Transverse colon (tissue), 4 donors: ENCODE data around the gene HOXB2. TPM values are rescaled to one million over a fixed set of nuclear protein-coding genes. Genes with fewer than 3 reads are reported as not detected.

Experiments
- DNase-seq: peaks from one replicate; pipeline ENCODE4 v3.0.0-alpha.2; 2019
- H3K27ac ChIP-seq, 4 donors: fragments of 200-600 bp; sonication (generic); 2 replicates each; pipeline ENCODE4 v1.5.1; 2016 to 2018; ENCODE audit warnings: inconsistent platforms in 4 of 4
- H3K27me3 ChIP-seq: fragments of 200-600 bp; sonication (generic); 2 replicates; pipeline ENCODE4 v1.5.1; 2017; ENCODE audit warnings: inconsistent platforms
- H3K36me3 ChIP-seq, 4 donors: fragments of 200-600 bp; sonication (generic); 2 replicates each; pipeline ENCODE4 v1.5.1; 2017 to 2019; ENCODE audit warnings: inconsistent platforms in 4 of 4
- H3K4me1 ChIP-seq, 4 donors: fragments of 200-600 bp; sonication (generic); 2 replicates each; pipeline ENCODE4 v1.5.1; 2017 to 2020; ENCODE audit warnings: inconsistent platforms in 4 of 4
- H3K4me3 ChIP-seq, 4 donors: fragments of 200-600 bp; sonication (generic); 1 replicate in 1 of 4; 2 replicates in 3 of 4; pipeline versions ENCODE4 v1.5.1 to v1.6.1; 2017 to 2019; ENCODE audit warnings: inconsistent platforms in 4 of 4
- H3K9me3 ChIP-seq, 2 donors: fragments of 200-600 bp; sonication (generic); 2 replicates each; pipeline ENCODE4 v1.5.1; 2017 to 2019; ENCODE audit warnings: inconsistent platforms in 2 of 2
- CTCF ChIP-seq, 5 experiments: fragments of 200-600 bp in 3 of 5; fragments of 450-650 bp in 2 of 5; sonication (generic) in 3 of 5; IDR thresholded peaks; 1 replicate in 2 of 5; 2 replicates in 3 of 5; pipeline ENCODE4 v1.5.1; 2016 to 2017; ENCODE audit warnings: antibody characterized with exemption in 5 of 5, inconsistent platforms in 3 of 5, mild to moderate bottlenecking in 2 of 5, moderate library complexity in 1 of 5
- EP300 ChIP-seq: sonication (generic); formaldehyde crosslinking; IDR thresholded peaks from one replicate; pipeline ENCODE4 v1.6.1; 2017; ENCODE audit warnings: antibody characterized with exemption, low read depth
- POLR2A ChIP-seq: fragments of 450-650 bp; IDR thresholded peaks from one replicate; pipeline ENCODE4 v1.6.1; 2016; ENCODE audit warnings: antibody characterized with exemption, mild to moderate bottlenecking, moderate library complexity
- POLR2AphosphoS5 ChIP-seq, 3 donors: sonication (generic); formaldehyde crosslinking; IDR thresholded peaks; one replicate each; pipeline ENCODE4 v1.6.1; 2016; ENCODE audit warnings: antibody characterized with exemption in 3 of 3
- WGBS, 2 donors: methylation state at CpG; one replicate each; pipeline ENCODE4 v1.1.5; 2018; ENCODE audit warnings: low coverage in 1 of 2; 5-methylcytosine and 5-hydroxymethylcytosine counted together
- in situ Hi-C, 4 donors: fragments of 200-750 bp; cut with MboI; loops; one replicate each; pipeline versions ENCODE4 v1.15.0 to v1.15.1; 2017; ENCODE audit warnings: low sequenced_read_pairs in 3 of 4, low pct_ligation_motif_present in 1 of 4, low pct_unique_long_range_greater_than_20kb in 1 of 4
- intact Hi-C: fragments of 100-400 bp; cut with DNase I; formaldehyde crosslinking; loops from one replicate; pipeline ENCODE4 v1.15.1; 2023; ENCODE audit warnings: low total_unique reads
- total RNA-seq, 4 donors: library from RNA; depleted of rRNA; stranded (reverse); fragments of >200 nt; gene quantifications; one replicate each; pipeline ENCODE4 v1.1.0, GENCODE V29; 2016

The HOXB2 gene
- total RNA-seq, 4 donors from 2014 or later, result 13.5 to 93.9 (median 13.8) TPM; not detected in 1

GRCh38 chr17:48542698-48543106, 2.2 kb downstream of the HOXB2 start:
- TF ChIP-seq POLR2AphosphoS5 (IDR thresholded peaks at IDR 0.05), result no peak
- TF ChIP-seq CTCF (IDR thresholded peaks at IDR 0.05), result no peak
- TF ChIP-seq EP300, result no peak
- TF ChIP-seq POLR2A, result no peak
- Histone ChIP-seq H3K9me3 (no peaks in the 10 kb centered on the region), H3K36me3 (no peaks in the 10 kb centered on the region), H3K4me3 (peak overlapping the region; percentile 45 to 74 (median 60)), H3K4me1 (peaks cover 18 to 50% (median 26%) of the 10 kb centered on the region in 4 donors), H3K27ac (peak overlapping the region; percentile 89 to 95 (median 94)), H3K27me3 (peaks cover 17% of the 10 kb centered on the region)
- WGBS, 2 donors, result 11 to 14% methylated on average over 6 to 12 of the region's 12 CpGs
- intact Hi-C loops (loop anchor here (5.0 kb wide), 2 partner anchors 35 to 50 kb away; partner anchors contain the start of gene HOXB4), in situ Hi-C loops (no loop called here)
- no peak for DNase-seq

GRCh38 chr17:48542114-48542656, 2.7 kb downstream of the HOXB2 start:
- no peaks in the 10 kb centered on the region for H3K36me3 ChIP-seq
- H3K4me3 ChIP-seq, result peak overlapping the region; percentile 45 to 74 (median 60)
- peak overlapping the region; percentile 89 to 95 (median 94) for H3K27ac ChIP-seq
- peaks cover 18 to 45% (median 22%) of the 10 kb centered on the region in 4 donors for H3K4me1 ChIP-seq
- no peak for DNase-seq
- peaks cover 17% of the 10 kb centered on the region for H3K27me3 ChIP-seq
- TF ChIP-seq POLR2AphosphoS5 (IDR thresholded peaks at IDR 0.05) (no peak), POLR2A (no peak), EP300 (no peak)
- WGBS, 2 donors, result 33 to 51% methylated on average over 8 to 27 of the region's 27 CpGs
- intact Hi-C loops, result loop anchor here (5.0 kb wide), 2 partner anchors 35 to 50 kb away; partner anchors contain the start of gene HOXB4
- in situ Hi-C loops, result no loop called here
- H3K9me3 ChIP-seq, result no peaks in the 10 kb centered on the region

- Histone ChIP-seq H3K9me3 (no peaks in the 10 kb centered on the region), H3K4me1 (peaks cover 15 to 40% (median 18%) of the 10 kb centered on the region in 4 donors), H3K36me3 (no peaks in the 10 kb centered on the region), H3K27ac (peak overlapping the region; percentile 89 to 95 (median 94)), H3K4me3 (peak overlapping the region; percentile 45 to 74 (median 60)), H3K27me3 (peaks cover 17% of the 10 kb centered on the region)
- TF ChIP-seq POLR2AphosphoS5 (IDR thresholded peaks at IDR 0.05) (peak in 2 of 3 donors; percentile 49 to 67), CTCF (IDR thresholded peaks at IDR 0.05) (no peak)
- WGBS, 2 donors, result 42 to 53% methylated on average over 7 to 35 of the region's 36 CpGs
- in situ Hi-C loops, result no loop called here
- DNase-seq, result peak; percentile 47
- intact Hi-C loops, result loop anchor here (5.0 kb wide), 2 partner anchors 36 to 49 kb away; partner anchors contain the start of gene HOXB4
Observed at GRCh38 chr17:48541577-48542113, 3.3 kb downstream of the HOXB2 start.

- intact Hi-C loops, result loop anchor here (5.0 kb wide), 2 partner anchors 36 to 49 kb away; partner anchors contain the start of gene HOXB4
- in situ Hi-C loops, result no loop called here
- TF ChIP-seq POLR2A, result no peak
- no peak for TF ChIP-seq CTCF (IDR thresholded peaks at IDR 0.05)
- no peak for TF ChIP-seq EP300
- TF ChIP-seq POLR2AphosphoS5 (IDR thresholded peaks at IDR 0.05), result no peak
- 50 to 61% methylated on average over 10 to 12 of the region's 12 CpGs for WGBS, 2 donors
- H3K36me3 ChIP-seq, result no peaks in the 10 kb centered on the region
- DNase-seq, result no peak
- H3K9me3 ChIP-seq, result no peaks in the 10 kb centered on the region
- H3K27ac ChIP-seq, result peak overlapping the region; percentile 89 to 95 (median 94)
- peaks cover 17% of the 10 kb centered on the region for H3K27me3 ChIP-seq
- H3K4me1 ChIP-seq, result peaks cover 10 to 34% (median 13%) of the 10 kb centered on the region in 4 donors
- peak overlapping the region; percentile 45 to 68 (median 49) for H3K4me3 ChIP-seq
Observed at GRCh38 chr17:48541036-48541576, 3.8 kb downstream of the HOXB2 start.
